GM12873 (cell line): ENCODE data around the gene P4HA3.

ENCODE experiments used
- TF ChIP-seq, protein P1 (sequence below): IDR thresholded peaks from 2 replicates; pipeline ENCODE4 v1.5.1; 2012; ENCODE audit warnings: low read depth, mild to moderate bottlenecking, moderate library complexity, low read length, control low read depth; ENCODE audit not compliant: insufficient read depth; ENCODE audit errors: missing control alignments

Gene P4HA3

DNA sequence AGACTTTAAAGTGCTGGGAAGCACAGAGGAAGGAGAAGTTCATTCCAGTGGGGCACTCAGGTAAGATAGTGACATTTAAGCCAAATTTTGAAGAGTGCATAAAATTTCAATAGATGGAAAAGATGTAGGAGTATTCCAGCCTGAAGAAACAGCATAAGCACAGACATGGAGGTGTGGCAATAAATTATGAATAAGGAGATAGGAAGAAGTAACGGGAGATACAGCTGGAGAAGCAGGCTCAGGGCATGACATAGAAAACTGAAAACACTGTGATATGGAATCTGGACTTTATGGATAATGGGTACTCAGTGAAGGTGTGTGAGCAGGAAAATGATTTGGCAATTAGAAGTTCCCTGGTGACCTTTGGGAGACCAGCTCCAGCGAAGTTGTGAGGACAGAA, 33.3 kb downstream of the P4HA3 start:
- TF ChIP-seq, protein P1, sequence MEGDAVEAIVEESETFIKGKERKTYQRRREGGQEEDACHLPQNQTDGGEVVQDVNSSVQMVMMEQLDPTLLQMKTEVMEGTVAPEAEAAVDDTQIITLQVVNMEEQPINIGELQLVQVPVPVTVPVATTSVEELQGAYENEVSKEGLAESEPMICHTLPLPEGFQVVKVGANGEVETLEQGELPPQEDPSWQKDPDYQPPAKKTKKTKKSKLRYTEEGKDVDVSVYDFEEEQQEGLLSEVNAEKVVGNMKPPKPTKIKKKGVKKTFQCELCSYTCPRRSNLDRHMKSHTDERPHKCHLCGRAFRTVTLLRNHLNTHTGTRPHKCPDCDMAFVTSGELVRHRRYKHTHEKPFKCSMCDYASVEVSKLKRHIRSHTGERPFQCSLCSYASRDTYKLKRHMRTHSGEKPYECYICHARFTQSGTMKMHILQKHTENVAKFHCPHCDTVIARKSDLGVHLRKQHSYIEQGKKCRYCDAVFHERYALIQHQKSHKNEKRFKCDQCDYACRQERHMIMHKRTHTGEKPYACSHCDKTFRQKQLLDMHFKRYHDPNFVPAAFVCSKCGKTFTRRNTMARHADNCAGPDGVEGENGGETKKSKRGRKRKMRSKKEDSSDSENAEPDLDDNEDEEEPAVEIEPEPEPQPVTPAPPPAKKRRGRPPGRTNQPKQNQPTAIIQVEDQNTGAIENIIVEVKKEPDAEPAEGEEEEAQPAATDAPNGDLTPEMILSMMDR: no peak

DNA sequence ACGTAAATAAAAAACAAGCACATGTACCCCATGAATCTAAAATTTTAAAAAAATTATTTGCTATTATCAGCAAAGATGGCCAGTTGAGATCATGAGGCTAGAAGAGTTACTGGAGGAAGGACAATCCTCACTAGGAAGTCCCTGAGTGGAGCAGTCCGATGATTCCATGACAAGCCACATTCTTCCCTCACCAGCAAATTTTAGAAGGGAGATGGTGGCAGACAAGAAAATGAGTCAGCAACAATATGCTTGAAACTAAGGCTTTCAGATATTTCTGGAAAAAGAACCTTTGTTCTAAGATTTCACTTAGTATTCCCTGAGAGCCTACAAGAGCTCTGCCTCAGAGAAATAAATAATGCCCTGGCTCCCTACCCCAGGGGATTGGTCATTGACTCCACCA, 34.9 kb downstream of the P4HA3 start:
- TF ChIP-seq, protein P1: no peak

DNA sequence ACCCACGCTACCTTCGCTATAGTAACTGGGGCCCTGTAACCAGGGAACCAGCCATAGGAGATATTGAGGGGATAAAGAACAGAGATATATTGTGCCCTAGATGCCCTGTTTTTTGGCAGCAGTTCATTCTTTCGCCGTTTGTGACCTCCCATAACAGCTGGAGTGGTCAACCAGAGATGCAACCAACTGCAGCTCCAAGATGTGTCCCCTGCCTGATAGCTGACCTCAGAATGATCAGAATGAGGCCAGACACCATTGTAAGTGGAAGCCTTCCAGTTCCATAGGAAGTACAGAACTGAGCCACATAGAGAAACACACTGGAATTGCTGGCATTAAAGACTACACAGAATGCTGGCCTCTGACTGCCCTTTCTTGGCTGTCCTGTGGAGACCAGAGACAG, 39.2 kb downstream of the P4HA3 start:
- TF ChIP-seq, protein P1: no peak

DNA sequence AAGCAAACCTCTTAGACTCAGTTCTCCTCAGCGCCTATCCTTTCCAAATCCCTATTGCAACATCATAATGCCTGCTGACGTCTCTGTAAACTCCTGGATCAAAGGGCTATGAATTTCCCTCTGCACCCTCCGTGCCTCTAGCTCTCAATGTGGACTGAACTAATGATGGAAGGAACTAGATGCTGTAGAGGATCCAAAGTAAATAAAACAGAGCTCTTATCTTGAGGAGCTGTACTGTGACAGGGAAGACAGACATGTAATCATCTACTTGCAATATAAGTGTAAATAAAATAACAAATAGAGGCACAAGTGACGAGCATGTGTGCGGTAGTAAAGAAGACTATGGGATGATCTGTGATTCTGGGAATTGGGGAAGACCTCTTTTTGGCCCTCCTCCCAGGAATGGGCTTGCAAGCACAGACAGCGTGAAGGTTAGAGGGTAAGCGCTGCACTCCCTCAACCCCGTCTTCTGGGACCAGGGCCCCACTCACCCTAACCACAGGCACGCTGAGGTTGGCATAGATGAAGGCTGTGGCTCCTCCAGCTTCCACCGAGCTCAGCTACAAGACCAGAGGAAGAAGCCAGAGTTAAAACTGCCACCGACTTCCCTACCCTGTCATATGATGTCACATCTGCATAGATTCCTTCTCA, 42.2 kb downstream of the P4HA3 start:
- TF ChIP-seq, protein P1: no peak

DNA sequence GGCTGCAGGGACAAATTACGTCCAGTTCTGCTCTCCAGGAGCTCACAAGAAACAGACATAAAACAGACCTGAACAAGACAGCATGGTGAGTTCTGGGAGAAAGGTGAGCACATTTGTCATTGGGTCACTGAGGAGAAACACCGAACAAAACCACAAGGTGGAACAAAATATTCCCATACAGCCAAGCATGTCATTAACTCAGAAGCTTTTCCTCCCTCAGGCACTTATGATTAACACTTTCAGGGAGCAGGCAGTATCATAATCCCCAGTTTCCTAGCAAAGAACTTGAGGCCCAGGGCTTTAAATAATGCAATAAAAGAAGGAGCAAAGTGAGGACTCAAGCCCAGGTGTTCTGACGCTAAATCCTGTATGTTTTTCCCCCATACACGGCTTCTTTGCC, 43.0 kb downstream of the P4HA3 start:
- TF ChIP-seq, protein P1: no peak

DNA sequence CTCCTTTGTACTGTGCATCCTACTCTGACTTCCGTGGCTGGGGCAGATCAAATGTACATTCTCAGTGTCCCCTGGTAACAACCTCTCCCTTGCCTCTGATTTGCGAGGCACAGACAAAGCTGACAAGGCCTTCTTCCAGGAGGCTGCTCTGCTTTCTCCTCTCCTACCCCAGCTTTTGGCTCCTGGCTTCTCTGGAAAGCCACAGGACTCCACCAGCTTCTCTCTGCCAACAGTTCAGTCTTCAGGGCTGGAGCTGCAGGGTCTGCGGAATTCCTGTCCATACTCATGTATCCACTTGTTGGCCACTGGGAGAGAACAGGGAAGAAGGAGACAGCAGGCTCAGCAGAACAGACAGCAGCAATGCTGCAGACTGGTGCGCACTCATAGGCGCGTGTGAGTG, 44.4 kb downstream of the P4HA3 start:
- TF ChIP-seq, protein P1: no peak

DNA sequence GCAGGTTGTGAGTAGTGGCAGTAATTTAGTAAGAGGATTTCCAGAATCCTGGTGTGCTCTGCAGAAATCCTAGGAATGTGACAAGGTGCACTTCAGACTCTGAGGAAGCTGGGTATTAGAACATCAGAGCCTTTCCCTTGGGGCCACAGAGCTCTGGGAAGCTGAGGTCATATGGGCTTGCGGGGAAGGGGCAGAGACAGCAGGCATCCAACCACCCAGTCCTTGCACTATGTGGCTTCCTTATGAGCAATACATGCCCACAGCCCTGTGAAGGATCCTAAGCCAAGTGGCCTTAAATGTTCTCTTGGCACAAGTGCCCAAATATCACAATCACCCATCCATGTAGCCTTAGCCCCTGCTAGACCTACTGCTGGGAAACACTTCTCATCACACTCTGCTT, 46.2 kb downstream of the P4HA3 start:
- TF ChIP-seq, protein P1: no peak
